A549 treated with Mapracorat at 1 μM for 4 hours (cell line): Measurements from ENCODE around the gene FES. TPM values are rescaled to one million over a fixed set of nuclear protein-coding genes. Genes with fewer than 3 reads are reported as not detected.

Experiments
- total RNA-seq: library from RNA; stranded (reverse); fragments of 200-300 nt; extraction: Qiagen RNA extraction; gene quantifications from 5 replicates; pipeline ENCODE4 v1.2.3, GENCODE V29; 2022

The FES gene
- 0.43 to 1.0 TPM (median 0.78 TPM) in 5 replicates for total RNA-seq

DNA sequence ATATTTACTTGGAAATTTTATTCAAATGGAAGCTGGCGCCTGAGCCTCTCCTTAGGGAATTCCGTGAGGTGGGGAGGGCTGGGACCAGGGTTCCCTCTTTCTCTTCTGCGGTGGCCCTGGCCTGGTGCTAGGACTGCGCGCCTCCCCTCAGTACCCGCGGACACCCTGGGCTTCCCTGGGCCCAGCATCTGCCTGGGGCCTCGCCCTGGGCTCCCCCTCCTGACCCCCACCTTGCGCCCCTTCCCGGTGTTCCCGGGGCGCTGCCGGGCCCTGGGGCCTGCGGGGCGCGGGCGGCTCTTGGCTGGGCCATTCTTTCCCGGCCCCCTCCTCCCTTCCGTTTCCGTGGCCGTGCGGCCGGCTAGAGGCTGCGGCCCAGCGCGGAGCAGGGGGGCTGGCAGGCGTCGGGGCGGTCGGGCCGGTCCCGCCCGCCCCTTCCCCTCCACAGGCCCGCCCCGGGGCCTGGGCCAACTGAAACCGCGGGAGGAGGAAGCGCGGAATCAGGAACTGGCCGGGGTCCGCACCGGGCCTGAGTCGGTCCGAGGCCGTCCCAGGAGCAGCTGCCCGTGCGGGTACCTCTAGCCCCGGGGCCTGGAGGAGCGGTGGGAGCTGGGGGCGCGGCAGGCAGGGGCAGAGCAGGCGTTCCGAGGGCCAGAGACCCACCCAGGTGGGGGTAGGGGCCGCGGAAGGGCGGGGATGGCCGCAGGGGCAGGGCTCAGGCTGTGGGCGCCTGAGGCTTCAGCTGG lies at the start of gene FES:
Gene FES, plus strand, starts transcription at position 529 of the 743 bp plus-strand sequence. CDS start 542 bp downstream, outside the sequence.

DNA sequence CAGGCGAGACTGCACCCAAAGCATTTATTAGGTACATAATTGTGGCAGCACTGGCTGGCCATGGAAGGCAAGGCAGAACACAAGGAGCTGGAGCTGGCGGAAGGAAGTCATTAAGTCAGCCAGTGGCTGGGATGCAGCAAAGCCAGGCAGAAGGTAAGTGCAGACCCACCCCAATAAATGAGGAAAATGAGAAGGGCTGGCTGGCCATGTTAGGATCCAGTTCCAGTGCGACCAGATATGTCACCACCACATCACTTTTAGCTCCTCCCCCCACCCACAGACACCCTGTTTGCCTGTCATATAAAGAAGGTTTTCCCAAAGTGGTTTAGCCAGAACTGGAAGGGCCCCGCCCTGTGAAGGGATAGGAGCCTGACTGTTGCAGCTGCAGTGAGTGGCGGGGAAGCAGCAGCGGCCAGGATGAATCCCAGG lies 16.0 kb upstream of the FES start, which contains the start of gene FURIN:
Gene FURIN, plus strand, starts transcription at position 328 of the 429 bp plus-strand sequence. CDS start 7,153 bp downstream, outside the sequence.

DNA sequence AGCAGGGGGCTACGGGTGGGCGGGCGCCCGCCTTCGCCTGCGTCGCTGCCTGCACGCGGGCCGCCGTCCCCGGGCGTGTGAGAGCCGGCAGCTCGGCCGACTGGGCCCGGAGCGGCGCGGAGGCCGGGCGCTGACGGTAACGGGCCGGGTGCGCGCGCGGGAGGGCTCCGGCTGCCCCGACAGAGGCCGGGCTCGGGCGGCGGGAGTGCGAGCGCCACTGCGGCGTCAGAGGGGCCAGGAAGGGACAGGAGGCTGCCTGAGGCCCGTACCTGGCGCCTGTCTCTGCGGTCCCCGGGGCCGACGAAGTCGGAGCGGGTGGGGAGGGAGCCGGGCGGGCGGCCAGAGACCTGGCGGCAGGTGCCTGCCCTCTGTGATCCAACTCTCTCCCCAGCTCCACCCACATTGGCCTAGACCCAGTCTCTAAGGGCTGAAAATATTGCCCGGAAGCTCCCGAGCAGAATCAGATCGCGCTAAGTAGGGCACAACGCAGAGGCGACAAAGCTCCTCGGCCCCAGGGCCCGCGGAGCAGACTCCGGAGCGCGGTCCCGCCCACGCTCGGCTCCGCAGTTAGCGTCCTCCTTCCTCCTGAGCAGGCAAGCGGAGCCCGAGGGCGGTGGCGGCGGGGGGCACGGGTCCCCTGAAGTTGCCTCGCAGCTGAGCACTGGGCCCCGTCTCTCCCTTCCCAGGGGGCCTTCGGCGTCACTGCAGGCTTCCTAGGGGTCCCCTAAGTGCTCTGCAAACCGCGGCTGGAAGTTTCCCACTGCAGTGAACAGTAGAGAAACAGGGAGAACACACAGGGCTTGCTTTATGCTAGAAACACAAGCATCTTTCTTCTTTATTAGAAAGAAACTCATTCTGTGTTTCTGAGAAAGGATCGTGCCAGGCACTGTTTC lies 18.8 kb downstream of the FES start, which contains the start of gene MAN2A2:
Gene MAN2A2, plus strand, starts transcription at position 463 of the 893 bp plus-strand sequence. CDS start 906 bp downstream, outside the sequence.

DNA sequence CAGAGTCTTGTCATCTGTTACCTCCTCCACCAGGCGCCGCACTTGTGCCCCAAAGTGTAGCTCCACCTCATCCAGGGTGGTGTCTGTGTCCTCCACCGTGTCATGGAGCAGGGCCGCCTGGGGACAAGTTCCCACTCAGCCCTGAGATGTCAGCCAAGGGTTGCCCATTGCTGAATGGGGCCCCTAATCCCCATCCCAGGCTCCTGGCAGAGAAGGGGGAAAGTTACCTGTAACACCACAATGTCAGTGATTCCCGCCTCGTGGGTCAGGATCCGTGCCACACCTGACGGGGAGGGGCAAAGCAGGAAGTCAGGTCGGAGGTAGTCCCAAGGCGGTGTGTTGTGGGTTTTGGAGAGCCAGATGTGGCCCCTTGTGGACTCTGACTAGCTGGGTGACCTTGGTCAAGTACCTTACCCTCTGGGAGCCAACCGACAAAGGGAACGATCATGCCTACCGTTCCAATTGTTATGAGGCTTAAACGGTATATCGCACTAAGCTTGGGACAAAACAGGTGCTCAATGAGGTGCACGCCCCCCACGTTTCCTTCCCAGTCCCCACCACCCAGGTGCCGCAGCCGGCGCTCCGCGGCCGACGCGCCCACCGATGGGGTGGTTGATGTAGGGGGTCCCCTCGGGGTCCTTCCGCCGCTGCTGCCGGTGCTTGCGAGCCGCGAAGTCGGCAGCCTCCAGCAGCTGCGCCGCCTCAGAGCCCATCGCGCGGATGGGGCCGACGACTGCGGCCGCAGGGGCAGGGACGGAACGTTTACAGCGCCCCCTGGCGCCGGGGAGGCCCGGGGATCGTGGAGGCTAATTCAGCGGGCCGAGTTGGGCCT lies 47.7 kb downstream of the FES start, which contains the start of gene HDDC3:
Gene HDDC3, minus strand, starts transcription at position 722 of the 832 bp plus-strand sequence. Its CDS starts 9 bp downstream, at position 713.

DNA sequence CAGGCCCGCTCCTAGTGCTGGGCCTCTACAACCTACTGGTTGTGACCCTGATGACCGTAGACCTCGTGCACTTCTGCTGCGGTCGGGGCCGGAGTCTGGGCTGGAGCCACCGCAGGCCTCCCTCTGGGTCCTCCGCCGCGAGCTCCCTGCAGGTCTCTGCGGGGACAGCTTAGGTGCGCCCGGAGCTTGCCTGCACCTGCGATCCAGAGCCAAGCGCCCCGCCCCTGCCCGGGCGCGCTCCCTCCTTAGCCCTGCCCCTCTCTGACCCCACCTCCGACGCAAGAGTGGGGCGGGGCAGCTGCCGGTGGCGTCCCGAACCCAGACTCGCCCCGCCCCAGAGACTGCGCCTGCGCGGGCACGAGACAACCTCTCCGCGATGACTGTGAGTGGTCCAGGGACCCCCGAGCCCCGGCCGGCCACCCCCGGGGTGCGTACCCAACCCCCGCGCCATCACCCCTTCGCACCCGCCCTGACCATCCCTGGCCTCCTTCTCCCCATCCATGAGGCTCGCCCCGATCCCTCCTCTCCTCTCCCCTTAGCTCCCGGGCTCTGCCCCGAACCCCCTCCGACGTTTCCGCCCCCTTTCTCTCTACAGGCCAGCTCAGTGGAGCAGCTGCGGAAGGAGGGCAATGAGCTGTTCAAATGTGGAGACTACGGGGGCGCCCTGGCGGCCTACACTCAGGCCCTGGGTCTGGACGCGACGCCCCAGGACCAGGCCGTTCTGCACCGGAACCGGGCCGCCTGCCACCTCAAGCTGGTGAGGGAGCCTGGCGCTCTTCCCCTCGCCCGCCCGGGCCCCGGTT lies 50.8 kb downstream of the FES start, which contains the start of gene UNC45A:
Gene UNC45A, plus strand, starts transcription at position 337 of the 803 bp plus-strand sequence. Its CDS starts 40 bp downstream, at position 377.

Other genes starting within 250 kb of the FES start
- 10.8 to 17.2 TPM (median 14.1 TPM) in 5 replicates for gene BLM, start 167.2 kb upstream of the FES start, total RNA-seq
- gene FURIN, start 15.9 kb upstream of the FES start, total RNA-seq: 43.2 to 65.1 TPM (median 59.8 TPM) in 5 replicates
- gene MAN2A2, start 18.8 kb downstream of the FES start, total RNA-seq: 23.6 to 31.6 TPM (median 27.2 TPM) in 5 replicates
- gene HDDC3, start 48.0 kb downstream of the FES start, total RNA-seq: 29.9 to 38.7 TPM (median 35.1 TPM) in 5 replicates
- 51.9 to 58.9 TPM (median 56.3 TPM) in 5 replicates for gene UNC45A, start 50.8 kb downstream of the FES start, total RNA-seq
- 23.6 to 39.6 TPM (median 32.7 TPM) in 5 replicates for gene RCCD1, start 70.4 kb downstream of the FES start, total RNA-seq
- 184 to 223 TPM (median 205 TPM) in 5 replicates for gene PRC1, start 110.0 kb downstream of the FES start, total RNA-seq
- 12.3 to 17.1 TPM (median 15.2 TPM) in 5 replicates for gene VPS33B, start 138.1 kb downstream of the FES start, total RNA-seq
- gene SV2B, start 215.8 kb downstream of the FES start, total RNA-seq: 0.05 to 0.14 TPM (median 0.08 TPM) in 5 replicates